Measurements from ENCODE around the gene OR6C65. TPM values are rescaled to one million over a fixed set of nuclear protein-coding genes. Genes with fewer than 3 reads are reported as not detected.

Gene OR6C65
- total RNA-seq, 6 donors from 2014 or later: not detected

DNA sequence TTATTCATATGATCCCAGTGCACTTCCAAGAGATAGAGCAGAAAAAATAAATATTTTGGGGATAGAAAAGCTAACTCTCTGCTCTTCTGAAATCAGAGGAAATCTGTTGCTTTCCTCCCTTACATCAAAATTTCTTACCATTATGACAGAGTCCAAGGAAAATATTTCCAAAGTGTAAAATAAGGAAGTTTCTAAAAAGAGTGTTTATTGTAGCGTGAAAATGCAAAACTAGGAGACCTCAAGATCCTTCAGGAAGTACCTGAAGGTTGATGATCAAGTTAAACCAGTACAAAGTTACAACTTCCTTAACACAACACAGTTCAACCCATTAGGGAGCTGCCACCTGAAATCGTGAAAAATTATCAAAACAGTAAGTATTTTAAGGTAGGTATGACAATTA is 43.4 kb downstream of the OR6C65 start, which contains the start of gene OR6C2:
OR6C2 (plus strand) TSS at position 301 of the 400 bp plus-strand sequence. CDS start 8,138 bp downstream, outside the sequence.
- TF ChIP-seq POLR2A (IDR thresholded peaks at IDR 0.05) (no peak), POLR2AphosphoS5 (IDR thresholded peaks at IDR 0.05) (no peak), EP300 (IDR thresholded peaks at IDR 0.05) (no peak), CTCF (IDR thresholded peaks at IDR 0.05) (no peak)
- Histone ChIP-seq H3K4me3 (no peak within 1 kb of the TSS), H3K36me3 (no peaks in the 10 kb centered on the region), H3K27ac (no peak within 1 kb of the TSS), H3K9me3 (peaks cover 0 to 6% (median 2%) of the 10 kb centered on the region in 4 donors), H3K27me3 (no peaks in the 10 kb centered on the region), H3K4me1 (peaks cover 0 to 5% (median 0%) of the 10 kb centered on the region in 4 donors)
- ATAC-seq (ENCODE audit: low FRiP score in 2 of 2) (no peak), DNase-seq (no peak)
- 34 to 46% methylated on average over 2 of the region's 2 CpGs for WGBS, 2 donors

DNA sequence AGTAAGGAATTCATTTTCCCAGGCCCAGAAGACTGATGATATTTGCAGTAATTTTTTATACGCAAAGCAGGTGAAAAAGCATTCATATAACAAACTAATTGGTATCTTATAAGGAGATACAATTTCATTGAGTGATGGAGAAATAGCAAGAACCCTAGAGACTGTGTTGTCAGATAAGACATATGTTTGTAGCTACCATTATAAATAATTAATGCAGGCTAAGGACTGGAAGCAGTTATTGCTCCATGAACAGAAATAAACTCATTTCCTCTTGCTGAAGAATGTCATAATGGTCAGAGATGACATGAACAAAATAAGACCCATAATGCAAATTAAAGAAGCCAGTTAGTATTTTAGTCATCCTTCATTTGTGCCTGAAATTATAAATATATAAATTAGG is 45.0 kb downstream of the OR6C65 start:
- peaks cover 0 to 5% (median 0%) of the 10 kb centered on the region in 4 donors for H3K4me1 ChIP-seq
- H3K27ac ChIP-seq: no peak overlapping the region
- no peak for ATAC-seq (ENCODE audit: low FRiP score in 2 of 2)
- no peaks in the 10 kb centered on the region for H3K36me3 ChIP-seq
- H3K27me3 ChIP-seq: no peaks in the 10 kb centered on the region
- TF ChIP-seq CTCF (IDR thresholded peaks at IDR 0.05): no peak
- no peak for TF ChIP-seq POLR2AphosphoS5 (IDR thresholded peaks at IDR 0.05)
- TF ChIP-seq EP300 (IDR thresholded peaks at IDR 0.05): no peak
- no peak overlapping the region for H3K4me3 ChIP-seq
- H3K9me3 ChIP-seq: peaks cover 0 to 6% (median 2%) of the 10 kb centered on the region in 4 donors
- DNase-seq: no peak
- WGBS, 2 donors: 93 to 100% methylated on average over 1 of the region's 1 CpG

GRCh38 chr12:55446326-55446725 is 46.0 kb downstream of the OR6C65 start:
- ATAC-seq (ENCODE audit: low FRiP score in 2 of 2) (no peak), DNase-seq (no peak)
- Histone ChIP-seq H3K27ac (no peak overlapping the region), H3K27me3 (no peaks in the 10 kb centered on the region), H3K4me1 (peaks cover 0 to 5% (median 0%) of the 10 kb centered on the region in 4 donors), H3K36me3 (no peaks in the 10 kb centered on the region), H3K4me3 (no peak overlapping the region), H3K9me3 (peaks cover 0 to 1% (median 0%) of the 10 kb centered on the region in 4 donors)
- no peak for TF ChIP-seq POLR2A (IDR thresholded peaks at IDR 0.05)
- 86 to 91% methylated on average over 5 of the region's 5 CpGs for WGBS, 2 donors

- no peak for ATAC-seq (ENCODE audit: low FRiP score in 2 of 2)
- no peak overlapping the region for H3K27ac ChIP-seq
- no peaks in the 10 kb centered on the region for H3K27me3 ChIP-seq
- no peaks in the 10 kb centered on the region for H3K9me3 ChIP-seq
- DNase-seq: no peak
- H3K4me1 ChIP-seq: peaks cover 0 to 5% (median 0%) of the 10 kb centered on the region in 4 donors
- TF ChIP-seq POLR2A (IDR thresholded peaks at IDR 0.05): no peak
- TF ChIP-seq CTCF (IDR thresholded peaks at IDR 0.05): no peak
- no peak for TF ChIP-seq EP300 (IDR thresholded peaks at IDR 0.05)
- TF ChIP-seq POLR2AphosphoS5 (IDR thresholded peaks at IDR 0.05): no peak
- no peak overlapping the region for H3K4me3 ChIP-seq
- no peaks in the 10 kb centered on the region for H3K36me3 ChIP-seq
Measured at GRCh38 chr12:55448825-55449224, 48.5 kb downstream of the OR6C65 start.

Other genes starting within 250 kb of the OR6C65 start
- not detected for gene OR10A7, start 179.5 kb upstream of the OR6C65 start, total RNA-seq
- gene OR6C74, start 155.9 kb upstream of the OR6C65 start, total RNA-seq: not detected
- gene OR6C6, start 104.0 kb upstream of the OR6C65 start, total RNA-seq: not detected
- gene OR6C1, start 86.2 kb upstream of the OR6C65 start, total RNA-seq: not detected
- not detected for gene OR6C3, start 69.8 kb upstream of the OR6C65 start, total RNA-seq
- not detected for gene OR6C75, start 37.6 kb upstream of the OR6C65 start, total RNA-seq
- gene OR6C76, start 25.7 kb downstream of the OR6C65 start, total RNA-seq: not detected
- 1 to 10 TPM in 1 of 6 donors, not detected in 5; 2.1 TPM for gene OR6C2, start 43.5 kb downstream of the OR6C65 start, total RNA-seq
- not detected for gene OR6C70, start 69.6 kb downstream of the OR6C65 start, total RNA-seq
- gene OR6C68, start 91.8 kb downstream of the OR6C65 start, total RNA-seq: not detected
- gene OR6C4, start 149.1 kb downstream of the OR6C65 start, total RNA-seq: not detected
- gene OR2AP1, start 171.9 kb downstream of the OR6C65 start, total RNA-seq: not detected
- not detected for gene OR10P1, start 236.4 kb downstream of the OR6C65 start, total RNA-seq